K562 treated with DMSO at 1 percent for 12 hours (cell line): ENCODE measurements around the gene TRIM22. TPM values are rescaled to one million over a fixed set of nuclear protein-coding genes. Genes with fewer than 3 reads are reported as not detected.

Source experiments
- total RNA-seq: library from RNA; unstranded; fragments of 300-600 nt; gene quantifications from 2 replicates; pipeline ENCODE4 v1.2.3, GENCODE V29; 2022; ENCODE audit not compliant: insufficient read depth

The TRIM22 gene
- total RNA-seq = 1.0 and 2.4 TPM in 2 replicates

GRCh38 chr11:5689551-5689983 lies at the start of gene TRIM22:
TSS of gene TRIM22 (plus strand) at chr11:5689790. CDS start at chr11:5696233, 6,443 bp downstream.

GRCh38 chr11:5684646-5685362 lies 4.8 kb upstream of the TRIM22 start, which contains the start of gene TRIM5:
TSS of gene TRIM5 (minus strand) at chr11:5685074. CDS start at chr11:5680177, 4,897 bp downstream.

DNA sequence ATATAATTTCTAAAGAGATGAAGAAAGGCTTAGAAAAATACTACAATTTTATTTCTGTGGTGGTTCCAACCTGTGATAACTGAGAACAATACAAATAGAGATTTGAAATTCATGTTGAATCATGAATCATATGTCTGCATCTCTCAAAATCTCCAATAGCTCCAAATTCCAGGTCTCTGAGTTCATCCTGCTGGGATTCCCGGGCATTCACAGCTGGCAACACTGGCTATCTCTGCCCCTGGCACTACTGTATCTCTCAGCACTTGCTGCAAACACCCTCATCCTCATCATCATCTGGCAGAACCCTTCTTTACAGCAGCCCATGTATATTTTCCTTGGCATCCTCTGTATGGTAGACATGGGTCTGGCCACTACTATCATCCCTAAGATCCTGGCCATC lies 46.8 kb downstream of the TRIM22 start, which contains the start of gene OR56B1:
Gene OR56B1 (plus strand): TSS at position 53 of the 400 bp plus-strand sequence. CDS start 69 bp downstream, at position 122.

DNA sequence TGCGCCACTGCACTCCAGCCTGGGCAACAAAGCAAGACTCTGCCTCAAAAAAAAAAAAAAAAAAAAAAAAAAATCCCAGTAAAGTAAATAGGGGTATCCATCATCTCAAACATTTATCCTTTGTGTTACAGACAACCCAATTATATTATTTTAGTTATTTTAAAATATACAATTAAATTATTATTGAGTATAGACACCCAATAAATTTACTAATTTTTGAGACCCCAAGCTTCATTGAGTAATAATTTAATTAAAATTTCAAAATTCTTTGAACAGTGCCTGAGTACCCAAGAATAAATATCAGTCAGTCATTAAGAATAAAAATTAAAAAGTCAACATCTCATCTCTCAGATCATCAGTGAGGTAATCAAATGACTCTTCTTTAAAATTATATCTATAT lies 64.4 kb downstream of the TRIM22 start, which contains the start of gene OR52N4:
Gene OR52N4 (plus strand): TSS at position 301 of the 400 bp plus-strand sequence. CDS start 498 bp downstream, outside the sequence.

Other genes with a start within 250 kb of the TRIM22 start
- not detected in 2 replicates for gene OR51I1, start 248.3 kb upstream of the TRIM22 start, total RNA-seq
- gene OR51I2, start 240.5 kb upstream of the TRIM22 start, total RNA-seq = not detected in 2 replicates
- not detected in 2 replicates for gene OR52D1, start 201.1 kb upstream of the TRIM22 start, total RNA-seq
- not detected in 2 replicates for gene UBQLN3, start 179.8 kb upstream of the TRIM22 start, total RNA-seq
- gene UBQLNL, start 173.1 kb upstream of the TRIM22 start, total RNA-seq = 0.63 TPM in 1 of 2 replicates, not detected in the other
- 0.78 TPM in 1 of 2 replicates, not detected in the other for gene OR52H1, start 141.2 kb upstream of the TRIM22 start, total RNA-seq
- gene OR52B6, start 108.9 kb upstream of the TRIM22 start, total RNA-seq = not detected in 2 replicates
- 9.7 and 20.8 TPM in 2 replicates for gene TRIM6, start 93.2 kb upstream of the TRIM22 start, total RNA-seq
- gene TRIM34, start 64.8 kb upstream of the TRIM22 start, total RNA-seq = 0.94 and 4.2 TPM in 2 replicates
- 8.5 and 23.0 TPM in 2 replicates for gene TRIM5, start 4.7 kb upstream of the TRIM22 start, total RNA-seq
- not detected in 2 replicates for gene OR56B1, start 46.7 kb downstream of the TRIM22 start, total RNA-seq
- gene OR52N4, start 64.5 kb downstream of the TRIM22 start, total RNA-seq = not detected in 2 replicates
- not detected in 2 replicates for gene OR52N5, start 93.6 kb downstream of the TRIM22 start, total RNA-seq
- gene OR52N1, start 101.5 kb downstream of the TRIM22 start, total RNA-seq = not detected in 2 replicates
- not detected in 2 replicates for gene OR52N2, start 119.1 kb downstream of the TRIM22 start, total RNA-seq
- not detected in 2 replicates for gene OR52E6, start 152.1 kb downstream of the TRIM22 start, total RNA-seq
- gene OR52E8, start 167.9 kb downstream of the TRIM22 start, total RNA-seq = not detected in 2 replicates
- gene OR52E4, start 190.8 kb downstream of the TRIM22 start, total RNA-seq = not detected in 2 replicates
- gene OR52E5, start 203.4 kb downstream of the TRIM22 start, total RNA-seq = not detected in 2 replicates